ENCODE measurements around the gene KIRREL3.

KIRREL3 gene

DNA sequence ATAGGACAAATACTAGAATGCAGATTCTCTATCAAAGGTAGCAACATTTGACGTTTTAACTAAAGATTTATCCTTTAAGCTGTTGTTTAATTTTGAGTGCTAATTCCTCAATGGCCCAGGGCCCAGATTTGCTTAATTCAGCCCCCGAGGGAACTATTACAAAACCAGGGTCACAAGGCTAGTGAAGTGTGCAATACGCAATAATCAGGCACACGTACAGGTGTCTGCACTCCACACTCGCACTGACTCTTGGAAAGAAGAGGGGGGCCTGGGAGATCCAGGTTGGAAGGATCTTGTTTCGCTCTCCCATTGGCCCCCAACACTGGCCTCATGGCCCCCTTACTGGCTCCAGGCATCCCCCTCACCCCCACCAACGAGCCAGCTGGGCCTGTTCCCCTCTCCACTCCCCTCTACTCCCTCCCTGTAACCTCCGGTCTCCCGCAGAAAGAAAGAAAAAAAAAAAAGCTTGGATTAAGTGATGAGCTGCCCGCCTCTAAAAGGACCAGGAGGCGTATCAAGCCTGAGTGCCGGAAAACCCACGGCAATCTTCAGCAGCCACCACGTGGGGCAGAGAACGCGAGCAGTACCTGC lies 2.2 kb upstream of the KIRREL3 start:
- no peak for DNase-seq (ENCODE audit: low spot score)
- in situ Hi-C loops (cut with MboI; ENCODE audit: low pct_unique_long_range_greater_than_20kb, low sequenced_read_pairs, unreplicated experiment) = no loop called here
- TF ChIP-seq, protein P1, sequence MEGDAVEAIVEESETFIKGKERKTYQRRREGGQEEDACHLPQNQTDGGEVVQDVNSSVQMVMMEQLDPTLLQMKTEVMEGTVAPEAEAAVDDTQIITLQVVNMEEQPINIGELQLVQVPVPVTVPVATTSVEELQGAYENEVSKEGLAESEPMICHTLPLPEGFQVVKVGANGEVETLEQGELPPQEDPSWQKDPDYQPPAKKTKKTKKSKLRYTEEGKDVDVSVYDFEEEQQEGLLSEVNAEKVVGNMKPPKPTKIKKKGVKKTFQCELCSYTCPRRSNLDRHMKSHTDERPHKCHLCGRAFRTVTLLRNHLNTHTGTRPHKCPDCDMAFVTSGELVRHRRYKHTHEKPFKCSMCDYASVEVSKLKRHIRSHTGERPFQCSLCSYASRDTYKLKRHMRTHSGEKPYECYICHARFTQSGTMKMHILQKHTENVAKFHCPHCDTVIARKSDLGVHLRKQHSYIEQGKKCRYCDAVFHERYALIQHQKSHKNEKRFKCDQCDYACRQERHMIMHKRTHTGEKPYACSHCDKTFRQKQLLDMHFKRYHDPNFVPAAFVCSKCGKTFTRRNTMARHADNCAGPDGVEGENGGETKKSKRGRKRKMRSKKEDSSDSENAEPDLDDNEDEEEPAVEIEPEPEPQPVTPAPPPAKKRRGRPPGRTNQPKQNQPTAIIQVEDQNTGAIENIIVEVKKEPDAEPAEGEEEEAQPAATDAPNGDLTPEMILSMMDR (IDR thresholded peaks at IDR 0.05; ENCODE audit: extremely low read depth, insufficient read depth, missing control alignments) = no peak

DNA sequence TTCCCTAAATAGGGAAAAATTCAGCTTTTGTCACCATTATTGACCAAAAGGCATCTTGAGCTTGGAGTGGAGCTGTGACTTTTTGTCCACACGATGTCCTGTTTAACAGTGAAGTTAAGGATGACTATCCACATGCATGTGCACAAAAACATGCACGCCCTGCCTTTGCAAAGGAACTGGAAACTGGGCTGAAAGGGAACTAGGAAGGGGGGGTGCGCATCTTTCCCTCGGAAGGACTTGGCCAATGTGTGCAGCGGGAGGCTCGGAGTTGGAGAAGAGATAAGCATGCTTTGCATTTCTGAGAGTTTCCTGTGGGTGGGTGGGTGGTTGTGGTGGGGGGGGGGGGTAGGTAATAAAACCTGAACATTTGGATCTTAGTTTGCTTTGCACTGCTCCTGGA lies 411 bp upstream of the KIRREL3 start:
- no peak for DNase-seq (ENCODE audit: low spot score)
- TF ChIP-seq, protein P1 (IDR thresholded peaks at IDR 0.05; ENCODE audit: extremely low read depth, insufficient read depth, missing control alignments) = no peak
- in situ Hi-C loops (cut with MboI; ENCODE audit: low pct_unique_long_range_greater_than_20kb, low sequenced_read_pairs, unreplicated experiment) = no loop called here

DNA sequence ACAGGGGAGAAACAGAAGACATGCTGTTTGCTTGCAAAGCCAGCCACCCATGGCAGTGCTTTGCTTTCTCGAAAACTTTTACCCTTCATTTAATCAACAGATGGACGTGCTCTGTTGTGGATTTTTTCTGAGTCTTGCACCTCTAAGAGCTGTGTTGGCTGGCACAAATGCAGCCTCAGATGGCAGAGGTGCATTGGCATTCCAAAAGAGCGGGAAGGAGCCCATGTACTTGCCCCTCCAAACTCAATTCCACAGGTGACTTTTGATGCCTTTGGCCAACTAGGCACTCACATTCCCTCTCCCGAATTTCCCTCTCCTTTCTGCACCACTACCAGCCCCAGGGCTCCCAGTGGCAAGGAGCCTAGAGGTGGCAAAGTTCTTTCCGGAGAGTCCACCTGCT lies 1.2 kb downstream of the KIRREL3 start:
- in situ Hi-C loops (cut with MboI; ENCODE audit: low pct_unique_long_range_greater_than_20kb, low sequenced_read_pairs, unreplicated experiment) = loop anchor here (25.0 kb wide), 1 partner anchor 562 kb away; no protein-coding TSS in a partner anchor
- TF ChIP-seq, protein P1 (IDR thresholded peaks at IDR 0.05; ENCODE audit: extremely low read depth, insufficient read depth, missing control alignments) = no peak
- DNase-seq (ENCODE audit: low spot score) = no peak

DNA sequence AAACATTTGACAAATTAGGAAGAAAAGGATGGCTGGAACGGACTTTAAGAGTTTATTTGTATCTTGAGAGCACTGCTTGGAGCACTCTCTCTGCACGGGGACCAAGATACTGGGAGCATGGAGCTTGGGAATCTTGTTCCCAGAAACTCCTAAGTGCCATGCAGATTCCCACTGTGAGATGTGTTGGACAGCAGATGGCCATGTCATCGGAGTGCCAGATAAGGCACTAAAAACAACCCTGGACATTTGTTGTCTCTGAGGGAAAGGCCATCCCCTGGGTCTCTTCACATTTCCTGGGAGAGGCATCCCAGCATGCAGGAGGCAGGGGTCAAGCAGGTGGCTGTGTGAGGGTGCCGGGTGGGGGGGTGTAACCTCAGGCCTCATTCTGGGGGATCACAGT lies 2.9 kb downstream of the KIRREL3 start:
- in situ Hi-C loops (cut with MboI; ENCODE audit: low pct_unique_long_range_greater_than_20kb, low sequenced_read_pairs, unreplicated experiment) = loop anchor here (25.0 kb wide), 1 partner anchor 560 kb away; no protein-coding TSS in a partner anchor
- TF ChIP-seq, protein P1 (IDR thresholded peaks at IDR 0.05; ENCODE audit: extremely low read depth, insufficient read depth, missing control alignments) = no peak
- DNase-seq (ENCODE audit: low spot score) = no peak

DNA sequence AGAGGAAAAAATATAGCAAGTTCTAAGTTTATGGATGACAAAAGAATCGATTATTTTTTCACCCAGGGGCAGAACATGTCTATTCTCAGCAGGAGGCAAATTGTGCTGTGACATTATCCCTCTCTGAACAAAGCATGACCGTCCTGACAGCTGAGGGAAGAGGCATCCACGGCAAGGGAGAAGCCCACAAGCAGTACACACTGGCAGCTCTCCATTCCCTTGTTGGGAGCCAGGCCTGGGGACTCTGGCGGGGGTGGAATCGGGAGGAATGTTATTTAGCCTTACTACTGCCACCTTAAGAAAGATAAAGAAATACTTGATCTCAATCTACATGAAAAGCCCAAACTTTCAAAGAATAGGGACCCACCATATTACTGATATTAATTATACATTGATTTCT lies 3.4 kb downstream of the KIRREL3 start:
- DNase-seq (ENCODE audit: low spot score) = no peak
- in situ Hi-C loops (cut with MboI; ENCODE audit: low pct_unique_long_range_greater_than_20kb, low sequenced_read_pairs, unreplicated experiment) = loop anchor here (25.0 kb wide), 1 partner anchor 560 kb away; no protein-coding TSS in a partner anchor
- TF ChIP-seq, protein P1 (IDR thresholded peaks at IDR 0.05; ENCODE audit: extremely low read depth, insufficient read depth, missing control alignments) = no peak

DNA sequence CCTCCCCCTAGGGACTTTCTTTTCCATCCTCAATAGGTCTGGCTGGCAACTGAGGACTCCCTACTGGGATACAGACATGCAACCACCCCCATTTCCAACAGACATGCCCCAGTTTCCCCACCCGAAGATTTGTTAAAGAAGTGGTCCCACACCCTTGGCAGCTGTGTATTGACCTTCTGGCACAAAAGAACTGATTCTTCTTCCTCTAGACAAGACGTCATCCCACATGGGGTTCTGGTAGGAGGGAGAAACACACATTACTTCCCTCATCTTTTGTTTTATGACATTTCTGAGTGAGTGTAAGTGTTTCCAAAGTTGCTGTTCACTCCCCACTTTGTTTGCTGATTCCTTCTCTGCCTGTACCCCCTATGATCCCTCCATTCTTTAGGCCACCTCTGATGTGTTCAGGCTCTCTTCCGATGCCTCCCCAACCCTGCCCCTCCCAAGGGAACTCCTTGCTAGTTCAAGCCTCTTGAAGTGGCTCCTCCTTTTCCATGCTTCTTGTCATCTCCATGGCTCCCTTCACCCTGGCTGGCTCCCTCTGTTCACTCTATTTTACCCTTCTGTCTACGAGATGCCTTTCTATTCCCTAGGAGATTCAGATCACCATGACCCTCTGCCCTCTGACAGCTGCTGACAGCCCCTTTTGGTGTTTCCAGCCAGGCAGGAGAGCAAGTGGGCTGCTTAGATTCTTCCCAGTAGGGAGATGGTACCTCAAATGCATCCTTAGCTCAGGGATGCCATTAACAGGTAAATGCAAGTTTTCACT lies 4.3 kb downstream of the KIRREL3 start:
- DNase-seq (ENCODE audit: low spot score) = no peak
- TF ChIP-seq, protein P1 (IDR thresholded peaks at IDR 0.05; ENCODE audit: extremely low read depth, insufficient read depth, missing control alignments) = no peak
- in situ Hi-C loops (cut with MboI; ENCODE audit: low pct_unique_long_range_greater_than_20kb, low sequenced_read_pairs, unreplicated experiment) = loop anchor here (25.0 kb wide), 1 partner anchor 559 kb away; no protein-coding TSS in a partner anchor

Data from GM13977 (cell line).